CD1c-positive myeloid dendritic cell (primary cell): Measurements from ENCODE around the gene FANCC.

Experiments used
- DNase-seq: peaks from one replicate; pipeline ENCODE4 v3.0.0-alpha.2; 2016; ENCODE audit errors: extremely low spot score

Gene FANCC

DNA sequence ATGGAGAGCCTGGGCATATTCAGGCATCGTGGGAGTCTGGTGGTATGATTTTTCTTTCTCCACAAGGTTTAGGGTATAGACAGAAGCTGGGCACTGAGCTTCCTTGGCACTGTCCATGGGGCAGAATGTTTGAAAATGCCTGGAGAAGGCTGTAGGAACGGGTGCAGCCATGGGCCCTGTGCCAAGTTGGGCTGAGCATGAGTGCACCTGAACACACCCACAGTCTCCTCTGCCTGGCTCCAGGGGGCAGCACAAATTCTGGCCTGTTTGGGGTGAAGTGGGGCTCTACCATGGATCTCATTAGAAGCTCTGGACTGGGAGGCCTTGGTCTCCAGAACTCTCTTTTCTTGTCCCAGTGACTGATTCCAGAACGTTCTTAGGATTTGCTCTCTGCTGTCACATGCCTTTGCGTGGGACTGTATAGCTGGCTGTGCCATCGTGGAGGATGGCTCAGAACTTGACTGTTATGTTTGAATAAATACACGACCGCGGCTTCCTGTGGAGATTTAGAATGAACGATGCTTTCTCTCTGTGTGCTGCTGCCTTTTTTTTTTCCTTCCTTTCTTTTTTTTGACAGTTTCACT is 229.8 kb downstream of the FANCC start:
- DNase-seq: no peak

- DNase-seq: no peak
Measured at GRCh38 chr9:95086564-95086955, 230.9 kb downstream of the FANCC start.

GRCh38 chr9:95085861-95086563 is 231.5 kb downstream of the FANCC start:
- DNase-seq: no peak

DNA sequence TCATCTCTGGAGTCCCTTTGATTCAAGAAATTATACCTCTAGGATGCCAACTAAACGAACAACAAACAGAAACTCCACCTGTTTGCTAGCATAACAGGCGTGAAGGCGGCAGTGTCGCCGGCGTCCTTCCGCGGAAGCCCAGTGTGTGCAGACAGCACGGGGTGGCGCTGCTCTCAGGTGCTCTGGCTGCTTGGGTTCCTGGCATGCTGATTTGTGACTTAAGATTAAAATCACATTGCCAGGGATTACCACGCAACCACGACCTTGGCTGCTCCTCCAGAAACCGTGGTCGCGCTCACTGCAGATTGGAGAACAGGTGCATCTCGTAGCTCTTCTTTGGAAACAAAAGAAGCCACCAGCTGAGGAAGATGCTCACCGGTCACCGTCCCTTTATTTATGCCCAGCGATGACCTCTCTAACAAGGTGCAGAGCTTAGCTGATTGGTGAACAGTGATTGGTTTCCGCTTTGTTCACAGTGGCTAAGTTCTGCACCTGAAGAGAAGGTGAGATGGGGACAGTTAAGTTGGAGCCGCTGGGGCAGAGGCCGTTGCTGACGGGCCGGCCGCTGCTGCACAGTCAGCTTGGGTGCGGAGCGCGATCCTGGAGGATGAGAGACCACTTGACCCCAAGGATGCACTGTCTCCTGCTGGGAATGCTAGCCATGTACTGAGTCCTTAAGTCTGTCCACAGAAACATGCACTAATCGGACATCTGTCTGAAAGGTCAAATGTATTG is 232.3 kb downstream of the FANCC start:
- no peak for DNase-seq

GRCh38 chr9:95084254-95084934 is 233.1 kb downstream of the FANCC start:
- no peak for DNase-seq

DNA sequence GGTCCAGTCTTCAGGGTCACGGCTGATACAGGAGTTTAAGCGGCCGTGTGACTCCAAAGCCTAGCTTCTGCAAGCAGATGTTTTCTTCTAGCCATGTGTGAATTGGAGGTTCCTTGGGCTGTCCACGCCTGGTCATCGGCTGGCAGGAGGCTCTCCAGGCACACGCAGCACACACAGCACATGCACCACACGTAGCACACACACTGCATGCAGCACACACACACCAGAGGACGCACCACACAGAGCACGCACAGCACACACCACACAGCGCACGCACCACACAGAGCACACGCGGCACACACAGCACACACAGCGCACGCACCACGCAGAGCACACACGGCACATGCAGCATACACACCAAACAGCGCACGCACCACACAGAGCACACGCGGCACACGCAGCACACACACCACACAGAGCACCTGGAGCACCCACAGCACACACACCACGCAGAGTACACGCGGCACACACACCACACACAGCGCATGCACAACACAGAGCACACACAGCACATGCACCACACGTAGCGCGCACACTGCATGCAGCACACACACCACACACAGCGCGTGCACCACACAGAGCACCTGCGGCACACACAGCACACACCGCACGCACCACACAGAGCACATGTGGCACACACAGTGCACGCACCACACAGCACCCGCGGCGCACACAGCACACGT is 234.3 kb downstream of the FANCC start:
- DNase-seq: no peak

- DNase-seq: no peak
Measured at GRCh38 chr9:95082401-95083084, 235.0 kb downstream of the FANCC start.

DNA sequence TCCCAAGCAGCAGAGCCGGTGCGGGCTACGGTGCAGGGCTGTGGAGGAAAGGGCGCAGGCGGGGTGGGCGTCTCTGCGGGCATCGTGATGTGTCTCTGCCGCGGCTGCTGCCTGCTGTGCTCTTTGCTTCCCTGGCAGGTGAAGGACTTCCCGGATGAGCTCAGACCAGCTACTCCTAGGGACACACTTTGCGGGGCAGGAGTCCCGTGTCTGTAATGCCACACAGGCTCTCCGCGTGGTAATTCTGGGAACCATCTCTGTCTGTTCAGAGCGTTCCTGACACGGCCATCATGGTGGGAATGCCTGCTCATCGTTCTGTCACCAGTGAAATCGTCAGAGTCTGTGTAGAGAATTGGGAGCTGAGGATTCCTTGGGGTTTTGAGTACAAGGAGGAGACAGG is 235.5 kb downstream of the FANCC start:
- DNase-seq: no peak

DNA sequence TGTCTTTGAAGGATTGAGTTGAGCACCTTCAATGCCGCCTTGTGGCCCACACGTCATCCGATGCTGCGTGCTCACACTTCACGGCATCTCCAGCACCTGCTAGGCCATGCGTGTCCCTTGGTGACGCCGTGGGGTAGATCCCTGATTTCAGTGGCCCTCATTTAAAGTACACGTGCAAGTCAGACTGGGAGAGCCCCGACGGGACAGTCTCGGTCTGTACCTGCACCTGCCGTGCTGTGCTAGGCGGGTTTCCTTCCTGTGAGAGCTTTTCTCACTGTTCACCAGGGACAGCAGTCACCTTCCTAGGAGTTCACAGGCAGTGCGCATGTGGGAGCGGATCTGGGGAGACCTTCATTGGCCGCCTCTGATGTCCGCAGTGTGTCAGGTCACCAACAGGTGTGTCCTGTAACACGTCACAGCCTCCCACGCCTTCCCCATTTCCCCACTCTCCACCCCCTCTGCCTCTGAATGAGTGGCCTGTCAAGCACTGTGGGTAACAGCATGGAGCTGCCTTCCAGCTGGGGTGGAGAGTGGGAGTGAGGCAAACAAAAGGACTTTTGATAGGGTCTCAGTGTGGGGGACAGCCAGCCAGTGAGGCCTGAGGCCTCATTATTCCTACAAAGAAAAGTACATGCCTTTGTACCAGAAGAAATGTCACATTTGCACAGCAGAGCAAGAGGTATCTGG is 236.4 kb downstream of the FANCC start:
- DNase-seq: no peak

DNA sequence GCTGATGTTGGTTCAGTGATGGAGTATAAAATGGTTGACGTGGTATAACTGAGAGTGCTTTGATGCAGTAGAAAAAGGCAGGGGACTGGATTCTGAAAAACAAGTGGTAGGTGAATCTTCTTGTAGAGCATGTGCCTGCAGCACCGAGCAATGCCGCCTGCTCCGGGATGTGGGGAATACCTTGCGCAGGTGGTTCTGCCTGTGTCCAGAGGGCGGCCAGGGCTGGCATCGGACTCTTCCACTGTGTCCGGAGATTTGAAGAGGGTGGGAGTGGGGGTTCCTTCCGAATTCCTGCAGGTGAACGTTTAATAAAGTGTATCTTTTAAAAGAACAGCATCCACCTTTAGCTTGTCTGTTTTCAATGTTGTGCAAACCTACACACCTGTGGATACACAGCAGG is 238.0 kb downstream of the FANCC start:
- DNase-seq: no peak

GRCh38 chr9:95078939-95079338 is 238.6 kb downstream of the FANCC start:
- no peak for DNase-seq

GRCh38 chr9:95078511-95078910 is 239.0 kb downstream of the FANCC start:
- no peak for DNase-seq

DNA sequence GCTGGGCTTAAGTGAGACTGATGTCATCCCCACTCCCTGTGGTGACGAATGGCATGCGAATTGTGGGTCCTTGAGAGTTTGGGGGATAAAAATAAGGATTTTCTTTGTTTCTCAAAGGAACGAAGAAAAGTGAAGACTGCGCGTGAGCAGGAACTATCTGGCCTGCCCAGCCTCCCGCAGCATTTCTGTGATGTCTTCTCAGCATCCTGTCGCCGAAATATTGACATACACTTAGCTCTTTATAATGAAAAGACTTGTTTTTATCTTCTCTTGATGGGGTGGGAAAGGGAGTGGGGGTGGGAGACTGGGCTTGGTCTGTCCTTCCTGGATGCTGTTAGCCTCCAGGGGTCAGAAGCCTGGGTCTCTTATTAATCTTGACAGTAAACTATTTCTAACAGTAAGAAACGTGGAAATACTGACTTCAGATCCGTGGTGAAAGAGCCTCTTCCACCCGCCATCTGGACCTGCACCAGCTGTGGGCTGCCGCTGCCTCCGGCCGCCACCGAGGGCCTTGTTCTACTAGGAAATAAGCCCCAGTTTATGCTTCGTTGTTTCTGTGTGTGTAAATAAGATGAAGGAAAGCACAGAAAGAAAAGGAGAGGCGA is 239.6 kb downstream of the FANCC start:
- DNase-seq: no peak

GRCh38 chr9:95077053-95077765 is 240.3 kb downstream of the FANCC start:
- no peak for DNase-seq

DNA sequence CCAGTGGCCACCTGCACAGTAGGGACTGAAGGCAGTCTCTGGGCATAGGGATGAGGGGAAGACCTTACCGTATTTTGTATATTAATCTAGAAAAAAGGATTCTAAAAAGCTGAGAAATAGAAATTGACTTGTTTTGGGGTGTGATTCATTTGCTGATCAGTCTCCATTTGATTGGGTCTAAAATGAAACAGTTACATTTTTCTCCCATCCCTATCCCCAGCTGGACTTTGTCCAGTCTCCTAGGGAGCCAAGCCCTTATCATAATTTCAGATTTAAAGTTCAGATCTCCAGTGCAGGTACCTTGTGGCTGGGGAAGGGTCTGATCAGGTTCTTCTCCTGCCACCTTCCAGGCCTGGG is 240.8 kb downstream of the FANCC start:
- DNase-seq: no peak

GRCh38 chr9:95075700-95076099 is 241.8 kb downstream of the FANCC start:
- DNase-seq: no peak

DNA sequence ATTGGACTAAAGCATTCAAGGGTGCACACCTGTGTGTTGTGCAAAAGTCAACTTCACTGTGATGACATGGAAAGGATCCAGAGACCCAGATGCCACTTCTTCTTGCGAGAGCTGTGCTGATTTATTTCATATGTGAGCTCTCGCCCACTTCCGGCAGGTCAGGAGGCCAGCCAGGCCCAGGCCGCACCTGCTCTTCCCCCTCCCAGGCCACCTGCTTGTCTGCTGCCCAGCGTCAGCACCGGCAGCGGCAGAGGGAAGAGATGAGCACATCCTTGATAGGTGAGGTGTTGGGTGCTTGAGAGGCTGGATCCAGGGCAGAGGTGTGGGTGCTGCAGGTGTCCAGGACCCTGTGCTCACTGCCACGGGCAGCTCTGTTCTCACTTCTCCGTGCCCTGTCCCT is 242.9 kb downstream of the FANCC start:
- no peak for DNase-seq

DNA sequence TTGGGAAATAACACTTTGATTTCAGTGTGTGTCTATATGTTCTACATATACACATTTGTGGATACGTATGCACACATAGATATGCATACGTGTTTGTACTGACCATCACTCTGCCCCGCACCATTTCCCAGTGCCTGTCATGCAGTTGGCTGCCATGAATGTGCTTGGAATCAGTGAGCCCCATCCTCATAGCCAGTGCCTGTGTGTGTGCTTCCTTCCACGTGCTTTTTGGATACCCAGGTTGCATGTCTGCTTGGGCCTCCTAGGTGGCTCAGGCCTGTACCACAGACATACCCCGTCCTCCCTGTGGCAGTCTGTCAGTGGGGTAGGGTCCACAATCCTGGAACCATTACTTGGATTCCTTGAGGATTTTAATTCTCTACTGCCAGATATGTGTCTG is 243.6 kb downstream of the FANCC start:
- DNase-seq: no peak

DNA sequence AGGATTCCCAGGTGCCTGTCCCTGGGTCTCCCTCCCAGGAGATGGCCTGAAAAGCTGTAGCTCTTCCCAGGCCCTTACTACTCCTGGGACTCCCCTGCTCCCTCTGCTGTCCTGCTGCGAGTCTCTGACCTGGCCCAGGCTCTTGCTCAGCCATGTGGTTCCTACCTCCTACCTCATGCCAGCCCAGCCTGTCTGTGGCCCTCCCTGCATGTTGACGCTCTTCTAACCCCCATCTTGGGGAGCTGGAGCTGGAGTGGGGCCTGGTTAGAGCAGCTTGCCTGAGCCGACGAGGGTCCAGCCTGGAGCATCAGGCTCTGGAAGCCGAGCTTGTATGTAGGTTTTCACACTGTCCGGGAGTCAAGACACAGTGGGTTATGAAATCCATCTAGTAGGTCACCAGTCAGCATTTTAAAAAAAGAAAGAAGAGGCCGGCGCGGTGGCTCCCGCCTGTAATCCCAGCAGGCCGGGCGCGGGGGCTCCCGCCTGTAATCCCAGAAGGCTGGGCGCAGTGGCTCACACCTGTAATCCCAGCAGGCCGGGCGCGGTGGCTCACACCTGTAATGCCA is 244.4 kb downstream of the FANCC start:
- DNase-seq: no peak

DNA sequence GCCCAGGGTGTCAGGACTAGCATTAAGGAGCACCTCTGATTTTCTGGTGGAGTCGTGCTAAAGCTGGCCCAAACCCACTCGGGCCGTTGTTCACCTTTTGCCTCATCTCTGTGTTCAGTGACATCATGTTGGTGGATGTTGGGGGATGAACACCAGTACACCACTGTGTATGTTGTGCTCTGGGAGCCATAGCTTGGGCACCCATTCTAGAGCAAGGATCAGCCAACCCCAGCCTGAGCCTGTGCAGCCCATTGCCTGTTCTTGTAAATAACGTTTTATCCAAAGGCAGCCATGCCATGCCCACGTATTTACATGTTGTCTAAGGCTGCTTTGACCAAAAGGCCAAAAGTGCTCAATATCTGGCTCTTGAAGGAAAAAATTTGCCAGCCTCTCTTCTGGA is 245.6 kb downstream of the FANCC start:
- DNase-seq: no peak
